C4-2B (cell line): Measurements from ENCODE around the gene HLF.

Experiments used
- CTCF ChIP-seq: fragments of 450-650 bp; conservative IDR thresholded peaks from 2 replicates; pipeline ENCODE4 v1.5.1; 2017; ENCODE audit warnings: mild to moderate bottlenecking
- ZFX ChIP-seq: fragments of 450-650 bp; IDR thresholded peaks from 2 replicates; pipeline ENCODE4 v1.6.1; 2017

DNA sequence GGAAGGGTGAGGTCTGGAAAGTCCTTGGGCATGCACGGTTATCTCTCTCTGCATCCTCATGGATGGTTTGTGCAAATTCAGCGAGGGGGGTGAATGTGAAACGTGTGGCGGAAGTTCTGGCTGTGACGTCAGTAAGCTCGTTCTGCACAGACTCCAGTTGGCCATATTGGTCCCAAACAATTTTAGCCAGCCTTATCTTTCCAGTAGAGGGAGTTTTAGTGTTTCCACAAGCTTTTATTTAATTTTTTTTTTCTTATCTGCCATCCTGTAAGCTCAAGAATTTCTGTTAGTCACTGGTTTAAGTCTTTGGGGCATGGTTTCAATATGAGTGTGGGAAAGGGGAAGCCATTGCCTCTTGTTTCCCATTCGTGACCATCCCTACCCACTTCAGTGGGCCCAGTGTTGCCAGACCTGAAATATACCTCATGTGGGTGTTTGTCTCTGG, 39.0 kb downstream of the HLF start:
- no peak for TF ChIP-seq CTCF
- no peak for TF ChIP-seq ZFX
